CD8-positive, alpha-beta memory T cell (primary cell): ENCODE results near the gene MPP2. TPM values are rescaled to one million over a fixed set of nuclear protein-coding genes. Genes with fewer than 3 reads are reported as not detected.
"Not testable (repeated sequence)": the region's sequence is repeated elsewhere in the genome, so short reads cannot be mapped to it uniquely, and the experiment has no call there.

Experiments used
- CTCF ChIA-PET: fragments of 350-600 bp; sonication (Branson Sonifier 250); formaldehyde crosslinking; loops from one replicate; lab custom pipeline; 2021; ENCODE audit warnings: antibody characterized with exemption; lab: Charles Lee
- POLR2A ChIA-PET: fragments of 350-600 bp; sonication (Branson Sonifier 250); formaldehyde crosslinking; loops from one replicate; lab custom pipeline; 2021; ENCODE audit warnings: antibody characterized with exemption; lab: Charles Lee
- DNase-seq, 5 donors: peaks; one replicate each; pipeline versions ENCODE4 v3.0.0 to v3.0.0-alpha.2; 2020 to 2022; ENCODE audit warnings: mixed read lengths in 1 of 5
- H3K27ac ChIP-seq: one replicate; pipeline ENCODE4 v1.7.0; 2013; ENCODE audit warnings: low read depth, mild to moderate bottlenecking, low read length, moderate library complexity
- H3K27me3 ChIP-seq: 2 replicates; pipeline ENCODE4 v1.7.0; 2013; ENCODE audit warnings: low read length, mild to moderate bottlenecking; ENCODE audit not compliant: insufficient read depth, poor library complexity, severe bottlenecking
- H3K36me3 ChIP-seq: 2 replicates; pipeline ENCODE4 v1.7.0; 2013; ENCODE audit warnings: mild to moderate bottlenecking, low read length, moderate library complexity; ENCODE audit not compliant: insufficient read depth
- H3K4me1 ChIP-seq: 2 replicates; pipeline ENCODE4 v1.7.0; 2013; ENCODE audit warnings: mild to moderate bottlenecking, low read length, moderate library complexity; ENCODE audit not compliant: insufficient read depth
- H3K4me3 ChIP-seq: 2 replicates; pipeline ENCODE4 v1.7.0; 2013; ENCODE audit warnings: mild to moderate bottlenecking, low read length
- H3K9me3 ChIP-seq: 2 replicates; pipeline ENCODE4 v1.7.0; 2013; ENCODE audit warnings: mild to moderate bottlenecking, low read length
- H3K27ac Mint-ChIP-seq, 8 donors: one replicate each; pipeline ENCODE4 v1.8.0; 2020 to 2021; ENCODE audit warnings: mixed read lengths in 8 of 8, mild to moderate bottlenecking in 6 of 8, inconsistent platforms in 3 of 8, moderate library complexity in 3 of 8
- H3K27me3 Mint-ChIP-seq, 2 donors: one replicate each; pipeline ENCODE4 v1.8.0; 2020 to 2021; ENCODE audit warnings: mixed read lengths in 2 of 2, mild to moderate bottlenecking in 1 of 2, moderate library complexity in 1 of 2
- H3K36me3 Mint-ChIP-seq, 3 donors: one replicate each; pipeline ENCODE4 v1.8.0; 2020 to 2021; ENCODE audit warnings: mixed read lengths in 3 of 3, inconsistent platforms in 1 of 3, mild to moderate bottlenecking in 1 of 3
- H3K4me1 Mint-ChIP-seq, 3 donors: one replicate each; pipeline ENCODE4 v1.8.0; 2020 to 2021; ENCODE audit warnings: mixed read lengths in 3 of 3, inconsistent platforms in 1 of 3, mild to moderate bottlenecking in 1 of 3
- H3K4me3 Mint-ChIP-seq, 7 donors: one replicate each; pipeline ENCODE4 v1.8.0; 2020 to 2021; ENCODE audit warnings: mixed read lengths in 7 of 7, mild to moderate bottlenecking in 6 of 7, moderate library complexity in 4 of 7, inconsistent platforms in 2 of 7
- H3K9me3 Mint-ChIP-seq, 5 donors: one replicate each; pipeline ENCODE4 v1.8.0; 2020 to 2022; ENCODE audit warnings: mixed read lengths in 5 of 5, mild to moderate bottlenecking in 3 of 5, moderate library complexity in 2 of 5, inconsistent platforms in 1 of 5
- polyA plus RNA-seq: library from polyadenylated mRNA; unstranded; fragments of 300-500 nt; fragmentation: Illumina TruSeq; gene quantifications from one replicate; pipeline ENCODE4 v1.2.3, GENCODE V29; 2021
- total RNA-seq, 2 experiments: library from RNA; stranded (reverse); gene quantifications; one replicate each; pipeline ENCODE4 v1.2.3, GENCODE V29; 2021

The MPP2 gene
- total and polyA plus RNA-seq, 3 experiments from 2014 or later: 0.90 to 1.2 (median 1.1) TPM

DNA sequence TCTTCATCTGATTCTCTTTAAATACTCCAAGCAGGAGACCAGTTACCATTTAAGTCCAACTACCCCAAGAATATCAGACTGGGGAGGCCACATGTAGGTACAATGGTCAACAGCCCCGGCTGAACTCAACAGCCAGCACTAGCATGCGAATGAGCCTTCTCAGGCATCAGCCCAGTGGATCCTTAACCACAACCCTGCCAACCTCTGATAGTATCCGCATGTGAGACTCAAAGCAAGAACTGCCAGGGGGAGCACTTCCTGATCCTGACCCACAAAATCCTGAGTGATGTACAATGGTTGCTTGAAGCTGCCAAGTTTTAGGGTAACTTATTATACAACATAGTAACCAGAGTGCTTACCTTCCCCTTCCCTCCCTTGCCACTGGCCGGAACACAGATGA, 42.4 kb upstream of the MPP2 start:
- ChIA-PET POLR2A (no interaction called here), CTCF (interaction anchor here (0.6 kb wide), 1 partner anchor 123 kb away, joined by 3 read pairs; no protein-coding TSS in a partner anchor)
- Histone ChIP-seq H3K27ac (no peak overlapping the region), H3K9me3 (no peaks in the 10 kb centered on the region), H3K4me3 (no peak overlapping the region), H3K27me3 (peaks cover 24% of the 10 kb centered on the region), H3K36me3 (no peaks in the 10 kb centered on the region), H3K4me1 (no peaks in the 10 kb centered on the region)
- DNase-seq: no peak
- Mint-ChIP-seq H3K27ac (no peak overlapping the region), H3K4me3 (no peak overlapping the region), H3K9me3 (no peaks in the 10 kb centered on the region), H3K27me3 (peaks cover 34 to 62% of the 10 kb centered on the region in 2 donors), H3K36me3 (peaks cover 0 to 4% (median 0%) of the 10 kb centered on the region in 3 donors), H3K4me1 (peaks cover 0 to 13% (median 2%) of the 10 kb centered on the region in 3 donors)

DNA sequence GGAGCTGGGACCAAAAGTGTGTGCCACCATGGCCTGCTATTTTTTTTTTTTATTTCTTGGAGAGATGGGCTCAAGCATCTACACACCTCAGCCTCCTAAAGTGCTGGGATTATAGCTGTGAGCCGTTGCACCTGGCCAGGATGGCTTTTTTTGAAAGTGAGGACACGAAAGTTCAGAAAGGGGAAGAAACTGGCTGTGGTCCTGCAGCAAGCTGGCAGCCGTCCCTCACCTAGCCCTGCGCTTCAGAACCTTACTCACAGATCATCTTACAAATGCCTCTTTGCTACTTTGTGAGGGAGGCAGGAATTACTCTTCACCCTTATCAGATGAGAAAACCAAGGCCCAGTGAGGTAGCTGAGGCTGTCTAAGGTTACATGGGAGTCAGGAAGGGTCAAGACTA, 39.4 kb upstream of the MPP2 start:
- Histone ChIP-seq H3K27me3 (peaks cover 11% of the 10 kb centered on the region), H3K4me3 (no peak overlapping the region), H3K36me3 (no peaks in the 10 kb centered on the region), H3K4me1 (no peaks in the 10 kb centered on the region), H3K9me3 (no peaks in the 10 kb centered on the region), H3K27ac (no peak overlapping the region)
- CTCF ChIA-PET: interaction anchor here (0.5 to 1.7 kb wide), 5 partner anchors 27 to 97 kb away, joined by 3 to 5 read pairs (median 3); no protein-coding TSS in a partner anchor
- Mint-ChIP-seq H3K4me3 (no peak overlapping the region), H3K27me3 (peaks cover 23 to 40% of the 10 kb centered on the region in 2 donors), H3K4me1 (peaks cover 0 to 3% (median 0%) of the 10 kb centered on the region in 3 donors), H3K9me3 (no peaks in the 10 kb centered on the region), H3K27ac (no peak overlapping the region), H3K36me3 (peaks cover 0 to 4% (median 0%) of the 10 kb centered on the region in 3 donors)
- DNase-seq: no peak
- POLR2A ChIA-PET: no interaction called here

DNA sequence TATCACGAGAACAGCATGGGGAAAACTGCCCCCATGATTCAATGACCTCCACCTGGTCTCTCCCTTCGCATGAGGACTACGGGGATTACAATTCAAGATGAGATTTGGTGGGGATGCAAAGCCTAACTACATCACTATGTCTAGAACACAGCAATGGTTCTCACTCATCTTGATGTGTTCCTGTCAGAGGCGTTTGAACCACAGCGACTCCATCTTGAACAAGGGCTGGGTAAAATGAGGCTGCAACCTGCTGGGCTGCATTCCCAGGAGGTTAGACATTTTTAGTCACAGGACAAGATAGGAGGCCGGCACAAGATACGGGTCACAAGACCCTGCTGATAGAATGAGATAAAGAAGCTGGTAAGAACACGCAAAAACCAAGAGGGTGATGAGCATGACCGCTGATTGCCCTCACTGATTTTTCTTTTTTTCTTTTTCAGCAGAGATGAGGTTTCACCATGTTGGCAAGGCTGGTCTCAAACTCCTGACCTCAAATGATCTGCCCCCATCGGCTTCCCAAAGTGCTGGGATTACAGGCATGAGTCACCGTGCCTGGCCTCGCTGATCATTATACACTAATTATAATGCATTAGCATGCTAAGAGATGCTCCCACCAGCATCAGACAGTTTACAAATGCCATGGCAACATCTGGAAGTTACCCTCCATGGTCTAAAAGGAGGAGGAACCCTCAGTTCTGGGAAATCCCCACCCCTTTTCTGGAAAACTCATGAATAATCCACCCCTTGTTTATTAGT, 37.9 kb upstream of the MPP2 start:
- POLR2A ChIA-PET: no interaction called here
- Mint-ChIP-seq H3K4me3 (no peak overlapping the region), H3K27me3 (peaks cover 8 to 27% of the 10 kb centered on the region in 2 donors), H3K36me3 (no peaks in the 10 kb centered on the region), H3K27ac (no peak overlapping the region), H3K4me1 (no peaks in the 10 kb centered on the region), H3K9me3 (no peaks in the 10 kb centered on the region)
- Histone ChIP-seq H3K36me3 (no peaks in the 10 kb centered on the region), H3K4me3 (no peak overlapping the region), H3K27ac (no peak overlapping the region), H3K27me3 (peaks cover 5% of the 10 kb centered on the region), H3K9me3 (no peaks in the 10 kb centered on the region), H3K4me1 (no peaks in the 10 kb centered on the region)
- DNase-seq: no peak
- CTCF ChIA-PET: interaction anchor here (1.1 to 2.5 kb wide), 4 partner anchors 50 to 179 kb away, joined by 3 to 16 read pairs (median 6); partner anchors contain the start of gene HDAC5

DNA sequence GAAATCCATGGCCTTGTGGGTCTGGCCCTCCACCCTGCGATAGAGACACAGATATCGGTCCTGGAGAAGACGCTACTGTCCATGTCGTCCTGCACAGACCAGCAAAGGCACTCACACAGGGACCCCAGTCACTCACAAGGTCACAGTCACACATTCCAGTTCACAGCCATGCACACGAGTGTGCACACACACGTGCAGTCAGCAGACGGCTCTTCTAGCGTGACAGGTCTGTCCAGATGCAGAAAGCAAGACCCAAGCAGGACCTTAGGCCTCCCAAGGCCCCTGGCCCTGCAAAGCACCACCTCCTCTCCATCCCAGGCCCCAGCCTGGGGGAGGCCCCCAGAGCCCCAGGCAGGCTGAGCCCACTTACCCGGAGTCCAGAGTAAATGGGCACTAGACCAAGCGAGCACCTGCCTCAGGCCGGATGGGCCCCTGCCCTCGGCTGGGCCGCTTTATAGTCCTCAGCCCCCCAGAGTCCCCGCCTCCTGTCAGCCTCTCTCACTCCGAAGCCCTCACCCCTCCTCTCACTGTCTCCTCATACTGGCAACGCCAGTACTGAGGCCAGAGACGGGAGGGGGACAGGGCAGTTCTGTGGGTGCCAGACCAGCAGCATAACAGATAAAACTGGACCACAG, 34.8 kb upstream of the MPP2 start, which contains the start of gene PPY:
TSS of gene PPY (minus strand) at position 426 of the 635 bp plus-strand sequence. CDS start 822 bp downstream, outside the sequence.
- H3K36me3 ChIP-seq: no peaks in the 10 kb centered on the region
- H3K4me3 ChIP-seq: no peak within 1 kb of the TSS
- DNase-seq: no peak
- no peaks in the 10 kb centered on the region for H3K9me3 Mint-ChIP-seq
- H3K36me3 Mint-ChIP-seq: no peaks in the 10 kb centered on the region
- H3K27me3 ChIP-seq: no peaks in the 10 kb centered on the region
- ChIA-PET CTCF (interaction anchor here (2.0 to 2.6 kb wide), 3 partner anchors 17 to 99 kb away, joined by 7 to 40 read pairs (median 15); partner anchors contain the start of gene MPP2), POLR2A (no interaction called here)
- peaks cover 6 to 20% (median 8%) of the 10 kb centered on the region in 3 donors for H3K4me1 Mint-ChIP-seq
- no peak within 1 kb of the TSS for H3K27ac ChIP-seq
- H3K27me3 Mint-ChIP-seq: peaks cover 9 to 13% of the 10 kb centered on the region in 2 donors
- peak within 1 kb of the TSS in 1 of 7 donors; percentile 36 for H3K4me3 Mint-ChIP-seq
- no peaks in the 10 kb centered on the region for H3K4me1 ChIP-seq
- H3K27ac Mint-ChIP-seq: peak within 1 kb of the TSS in 1 of 8 donors; percentile 24
- H3K9me3 ChIP-seq: no peaks in the 10 kb centered on the region

DNA sequence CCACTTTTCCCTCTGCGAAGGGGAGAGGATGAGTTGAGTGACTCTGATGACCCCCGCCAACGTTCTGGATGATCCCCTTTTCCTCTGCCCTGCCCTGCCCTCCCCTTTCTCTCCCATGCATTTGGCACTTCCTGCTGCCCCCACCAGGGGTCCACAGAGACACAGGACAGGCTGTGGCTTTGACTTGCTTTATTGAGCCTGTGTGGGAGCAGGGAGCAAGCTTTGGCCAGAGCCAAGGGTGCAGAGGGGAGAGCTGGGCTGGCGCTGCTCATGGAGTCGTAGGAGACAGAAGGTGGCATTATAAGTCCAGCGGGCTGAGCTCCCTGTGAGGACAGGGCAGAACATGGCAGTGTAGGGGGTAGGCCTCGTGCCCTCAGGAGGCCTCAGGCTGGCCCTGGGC, 33.3 kb upstream of the MPP2 start:
- Mint-ChIP-seq H3K27me3 (peaks cover 6 to 11% of the 10 kb centered on the region in 2 donors), H3K4me1 (peaks cover 6 to 21% (median 9%) of the 10 kb centered on the region in 3 donors), H3K9me3 (no peaks in the 10 kb centered on the region), H3K27ac (no peak overlapping the region), H3K36me3 (no peaks in the 10 kb centered on the region), H3K4me3 (no peak overlapping the region)
- no peak overlapping the region for H3K4me3 ChIP-seq
- no peaks in the 10 kb centered on the region for H3K4me1 ChIP-seq
- H3K36me3 ChIP-seq: no peaks in the 10 kb centered on the region
- H3K9me3 ChIP-seq: no peaks in the 10 kb centered on the region
- no peaks in the 10 kb centered on the region for H3K27me3 ChIP-seq
- H3K27ac ChIP-seq: no peak overlapping the region
- ChIA-PET CTCF (interaction anchor here (1.4 kb wide), 1 partner anchor 126 kb away, joined by 3 read pairs; the partner anchor contains the start of gene LSM12), POLR2A (no interaction called here)
- DNase-seq: no peak

DNA sequence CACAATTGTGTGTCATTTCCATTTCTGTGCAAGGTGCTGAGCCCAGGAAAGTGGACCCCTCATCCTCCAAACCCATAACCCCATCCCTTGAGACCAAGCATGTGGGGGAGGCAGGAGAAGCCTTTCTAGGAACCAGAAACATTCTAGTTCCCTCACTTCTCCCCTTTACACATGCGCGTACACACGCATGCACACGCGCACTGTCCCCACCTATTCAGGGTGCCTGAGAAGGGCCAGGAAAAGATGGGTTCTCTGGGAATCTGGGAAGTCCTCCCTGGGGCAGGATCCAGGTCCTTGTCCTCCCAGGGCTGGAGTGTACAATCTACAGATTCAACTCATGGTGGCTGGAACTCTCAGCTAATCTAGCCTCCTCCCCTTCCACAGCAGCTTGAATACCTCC, 32.5 kb upstream of the MPP2 start:
- Histone ChIP-seq H3K27me3 (no peaks in the 10 kb centered on the region), H3K27ac (no peak overlapping the region), H3K9me3 (no peaks in the 10 kb centered on the region), H3K4me3 (no peak overlapping the region), H3K4me1 (no peaks in the 10 kb centered on the region), H3K36me3 (no peaks in the 10 kb centered on the region)
- Mint-ChIP-seq H3K27ac (no peak overlapping the region), H3K4me3 (peak overlapping the region in 1 of 7 donors; percentile 3), H3K36me3 (no peaks in the 10 kb centered on the region), H3K9me3 (no peaks in the 10 kb centered on the region), H3K4me1 (peaks cover 6 to 21% (median 9%) of the 10 kb centered on the region in 3 donors), H3K27me3 (peaks cover 6 to 8% of the 10 kb centered on the region in 2 donors)
- CTCF ChIA-PET: interaction anchor here (1.4 kb wide), 1 partner anchor 126 kb away, joined by 3 read pairs; the partner anchor contains the start of gene LSM12
- no peak for DNase-seq
- POLR2A ChIA-PET: no interaction called here

DNA sequence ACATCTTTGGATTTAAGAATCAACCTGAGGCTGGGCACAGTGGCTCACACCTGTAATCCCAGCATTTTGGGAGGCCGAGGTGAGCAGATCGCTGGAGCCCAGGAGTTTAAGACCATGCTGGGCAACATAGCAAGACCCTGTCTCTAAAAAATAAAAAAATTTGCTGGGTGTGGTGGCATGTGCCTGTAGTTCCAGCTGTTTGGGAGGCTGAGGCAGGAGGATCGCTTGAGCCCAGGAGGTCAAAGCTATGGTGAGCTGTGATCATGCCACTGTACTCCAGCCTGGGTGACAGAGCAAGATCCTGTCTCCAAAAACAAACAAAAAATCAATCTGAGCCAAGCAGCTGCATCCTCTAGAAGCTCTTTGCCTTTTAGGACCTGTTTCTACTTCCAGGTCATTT, 32.1 kb upstream of the MPP2 start:
- H3K4me3 ChIP-seq, H3K4me1 ChIP-seq, POLR2A ChIA-PET, H3K27ac ChIP-seq, H3K9me3 Mint-ChIP-seq, H3K36me3 ChIP-seq, DNase-seq, H3K9me3 ChIP-seq, H3K27me3 ChIP-seq, H3K27me3 Mint-ChIP-seq, H3K36me3 Mint-ChIP-seq: not testable (repeated sequence)
- CTCF ChIA-PET: interaction anchor here (1.4 kb wide), 1 partner anchor 127 kb away, joined by 3 read pairs; the partner anchor contains the start of gene LSM12
- Mint-ChIP-seq H3K4me3 (peak overlapping the region in 6 of 7 donors; percentile 3 to 74 (median 38)), H3K27ac (peak overlapping the region in 2 of 8 donors; percentile 17), H3K4me1 (peaks cover 6 to 21% (median 9%) of the 10 kb centered on the region in 3 donors)
